ENCODE results near the gene CFAP126. TPM values are rescaled to one million over a fixed set of nuclear protein-coding genes. Genes with fewer than 3 reads are reported as not detected.
"Not testable (repeated sequence)": the region's sequence is repeated elsewhere in the genome, so short reads cannot be mapped to it uniquely, and the experiment has no call there.

CFAP126 gene
- total RNA-seq, 4 donors from 2014 or later: not detected

DNA sequence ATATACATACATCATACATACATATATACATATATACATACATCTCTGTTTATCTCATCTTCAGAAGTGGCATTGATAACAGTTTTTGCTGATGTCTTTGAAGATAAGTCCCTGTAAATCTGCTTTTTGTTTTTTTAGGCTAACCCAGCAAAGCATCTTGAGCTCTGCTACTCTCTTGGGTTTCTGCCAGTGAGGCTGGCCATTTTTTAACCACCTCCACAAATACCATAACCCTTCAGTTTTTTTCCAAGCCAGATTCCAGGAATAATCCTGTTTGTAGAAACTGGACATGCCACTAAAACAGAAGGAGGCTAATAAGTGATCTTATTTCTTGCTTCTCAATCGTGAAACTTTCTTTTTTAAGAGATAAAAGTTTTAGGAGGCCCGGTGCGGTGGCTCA, 31.9 kb downstream of the CFAP126 start:
- Histone ChIP-seq H3K4me1 (no peaks in the 10 kb centered on the region), H3K36me3 (peaks cover 0 to 98% (median 22%) of the 10 kb centered on the region in 3 donors), H3K27me3 (no peaks in the 10 kb centered on the region), H3K9me3 (no peaks in the 10 kb centered on the region), H3K4me3 (no peak overlapping the region), H3K27ac (no peak overlapping the region)
- intact Hi-C loops (cut with DNase I): no loop called here
- WGBS, 2 donors: 87 to 90% methylated on average over 3 of the region's 3 CpGs
- DNase-seq: no peak
- TF ChIP-seq, protein P1, sequence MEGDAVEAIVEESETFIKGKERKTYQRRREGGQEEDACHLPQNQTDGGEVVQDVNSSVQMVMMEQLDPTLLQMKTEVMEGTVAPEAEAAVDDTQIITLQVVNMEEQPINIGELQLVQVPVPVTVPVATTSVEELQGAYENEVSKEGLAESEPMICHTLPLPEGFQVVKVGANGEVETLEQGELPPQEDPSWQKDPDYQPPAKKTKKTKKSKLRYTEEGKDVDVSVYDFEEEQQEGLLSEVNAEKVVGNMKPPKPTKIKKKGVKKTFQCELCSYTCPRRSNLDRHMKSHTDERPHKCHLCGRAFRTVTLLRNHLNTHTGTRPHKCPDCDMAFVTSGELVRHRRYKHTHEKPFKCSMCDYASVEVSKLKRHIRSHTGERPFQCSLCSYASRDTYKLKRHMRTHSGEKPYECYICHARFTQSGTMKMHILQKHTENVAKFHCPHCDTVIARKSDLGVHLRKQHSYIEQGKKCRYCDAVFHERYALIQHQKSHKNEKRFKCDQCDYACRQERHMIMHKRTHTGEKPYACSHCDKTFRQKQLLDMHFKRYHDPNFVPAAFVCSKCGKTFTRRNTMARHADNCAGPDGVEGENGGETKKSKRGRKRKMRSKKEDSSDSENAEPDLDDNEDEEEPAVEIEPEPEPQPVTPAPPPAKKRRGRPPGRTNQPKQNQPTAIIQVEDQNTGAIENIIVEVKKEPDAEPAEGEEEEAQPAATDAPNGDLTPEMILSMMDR (IDR thresholded peaks at IDR 0.05): no peak
- TF ChIP-seq POLR2A (IDR thresholded peaks at IDR 0.05): no peak

DNA sequence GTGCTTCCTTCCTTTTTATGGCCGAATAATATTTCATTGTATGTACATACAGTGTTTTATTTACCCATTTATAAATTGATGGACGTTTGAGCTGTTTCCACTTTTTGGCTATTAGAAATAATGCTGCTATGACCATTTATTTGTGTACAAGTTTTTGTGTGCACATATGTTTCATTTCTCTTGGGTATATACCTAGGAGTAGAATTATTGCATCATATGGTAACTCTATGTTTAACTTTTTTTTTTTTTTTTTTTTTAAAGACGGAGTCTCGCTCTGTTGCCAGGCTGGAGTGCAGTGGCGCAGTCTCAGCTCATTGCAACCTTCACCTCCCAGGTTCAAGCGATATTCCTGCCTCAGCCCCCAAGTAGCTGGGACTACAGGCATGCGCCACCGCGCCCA, 34.5 kb downstream of the CFAP126 start:
- WGBS, 2 donors: 88 to 96% methylated on average over 9 of the region's 9 CpGs
- intact Hi-C loops (cut with DNase I): no loop called here
- H3K9me3 ChIP-seq: no peaks in the 10 kb centered on the region
- no peaks in the 10 kb centered on the region for H3K27me3 ChIP-seq
- H3K36me3 ChIP-seq: peaks cover 8 to 100% (median 34%) of the 10 kb centered on the region in 3 donors
- no peak for TF ChIP-seq POLR2A (IDR thresholded peaks at IDR 0.05)
- TF ChIP-seq, protein P1 (IDR thresholded peaks at IDR 0.05): no peak
- H3K27ac ChIP-seq: no peak overlapping the region
- H3K4me3 ChIP-seq: no peak overlapping the region
- no peaks in the 10 kb centered on the region for H3K4me1 ChIP-seq
- DNase-seq: no peak

DNA sequence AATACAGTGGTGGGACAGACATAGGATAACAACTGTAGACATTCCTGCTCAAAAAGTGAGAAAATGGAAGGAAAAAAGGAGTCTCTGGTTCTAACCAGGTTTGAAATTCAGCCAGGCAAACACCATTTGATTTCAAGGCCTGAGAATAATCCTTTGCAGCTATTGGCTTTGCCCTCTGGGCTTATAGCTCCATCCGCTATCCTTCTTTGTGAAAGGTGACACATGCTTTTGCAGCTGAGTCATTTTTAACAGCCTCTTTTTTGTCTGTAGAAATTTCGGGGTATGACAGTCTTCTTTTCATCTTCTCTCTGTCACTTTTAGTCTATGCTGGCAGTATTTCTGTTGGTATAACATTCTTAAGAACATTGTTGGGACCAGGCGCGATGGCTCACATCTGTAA, 37.3 kb downstream of the CFAP126 start:
- intact Hi-C loops (cut with DNase I): no loop called here
- TF ChIP-seq, protein P1 (IDR thresholded peaks at IDR 0.05): no peak
- TF ChIP-seq POLR2A (IDR thresholded peaks at IDR 0.05): no peak
- no peak overlapping the region for H3K4me3 ChIP-seq
- H3K4me1 ChIP-seq: no peaks in the 10 kb centered on the region
- no peak for DNase-seq
- WGBS, 2 donors: 51 to 61% methylated on average over 4 of the region's 4 CpGs
- no peaks in the 10 kb centered on the region for H3K27me3 ChIP-seq
- H3K9me3 ChIP-seq: no peaks in the 10 kb centered on the region
- H3K27ac ChIP-seq: no peak overlapping the region
- H3K36me3 ChIP-seq: peaks cover 8 to 100% (median 37%) of the 10 kb centered on the region in 3 donors

DNA sequence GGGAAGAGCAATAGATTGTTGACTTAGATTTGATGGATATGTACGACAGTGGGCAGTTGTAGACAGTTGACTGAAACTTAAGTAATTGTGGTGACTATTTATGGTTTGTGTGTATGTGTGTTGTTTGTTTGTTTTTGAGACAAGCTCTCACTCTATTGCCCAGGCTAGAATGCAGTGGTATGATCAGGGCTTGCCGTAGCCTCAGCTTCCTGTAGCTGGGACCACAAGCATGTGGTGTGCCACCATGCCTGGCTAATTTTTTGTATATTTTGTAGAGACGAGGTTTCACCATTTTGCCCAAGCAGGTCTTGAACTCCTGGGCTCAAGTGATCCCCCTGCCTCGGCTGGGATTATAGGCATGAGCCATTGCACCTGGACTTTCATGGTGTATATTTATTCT, 43.7 kb downstream of the CFAP126 start:
- Histone ChIP-seq H3K4me1 (no peaks in the 10 kb centered on the region), H3K4me3 (no peak overlapping the region), H3K27ac (no peak overlapping the region), H3K9me3 (no peaks in the 10 kb centered on the region), H3K27me3 (no peaks in the 10 kb centered on the region), H3K36me3 (peaks cover 1 to 65% (median 22%) of the 10 kb centered on the region in 3 donors)
- DNase-seq: no peak
- TF ChIP-seq, protein P1 (IDR thresholded peaks at IDR 0.05): no peak
- no peak for TF ChIP-seq POLR2A (IDR thresholded peaks at IDR 0.05)
- intact Hi-C loops (cut with DNase I): no loop called here
- WGBS, 2 donors: 74 to 77% methylated on average over 3 to 4 of the region's 4 CpGs

GRCh38 chr1:161315841-161316674, 51.6 kb downstream of the CFAP126 start:
- H3K27me3 ChIP-seq; DNase-seq; intact Hi-C loops (cut with DNase I); H3K27ac ChIP-seq; H3K4me3 ChIP-seq; H3K9me3 ChIP-seq: not testable (repeated sequence)
- peaks cover 0 to 15% (median 5%) of the 10 kb centered on the region in 3 donors for H3K36me3 ChIP-seq
- H3K4me1 ChIP-seq: peaks cover 11 to 26% (median 18%) of the 10 kb centered on the region in 3 donors
- WGBS, 2 donors: 71 to 76% methylated on average over 17 of the region's 17 CpGs

Small RNA genes within 50 kb of the gene (small RNA-seq; reads per million reads assigned to genes)
- gene AL592295.2 (0 reads per million in 4 donors), gene RNU6-481P (0 reads per million in 4 donors)

Other genes with a start within 250 kb of the CFAP126 start
- 10 to 100 TPM; 27.0 to 59.2 (median 45.3) TPM for gene PFDN2, start 249.8 kb downstream of the CFAP126 start, total RNA-seq
- 10 to 100 TPM; 16.9 to 28.6 (median 22.1) TPM for gene NIT1, start 249.8 kb downstream of the CFAP126 start, total RNA-seq
- gene DEDD, start 235.2 kb downstream of the CFAP126 start, total RNA-seq: 10 to 100 TPM; 16.6 to 32.8 (median 27.2) TPM
- gene UFC1, start 213.9 kb downstream of the CFAP126 start, total RNA-seq: 10 to 100 TPM; 68.3 to 79.9 (median 76.7) TPM
- 10 to 100 TPM; 12.1 to 20.4 (median 17.0) TPM for gene USP21, start 208.4 kb downstream of the CFAP126 start, total RNA-seq
- gene PPOX, start 201.4 kb downstream of the CFAP126 start, total RNA-seq: 10 to 100 TPM in 2 of 4 donors, 1 to 10 TPM in 2; 5.8 to 28.8 (median 11.7) TPM
- 10 to 100 TPM; 16.1 to 29.9 (median 18.1) TPM for gene B4GALT3, start 190.4 kb downstream of the CFAP126 start, total RNA-seq
- gene ADAMTS4, start 168.8 kb downstream of the CFAP126 start, total RNA-seq: 1 to 10 TPM; 1.3 to 2.6 (median 1.8) TPM
- 100 to 1,000 TPM in 2 of 4 donors, 10 to 100 TPM in 2; 77.7 to 140 (median 93.7) TPM for gene NDUFS2, start 165.5 kb downstream of the CFAP126 start, total RNA-seq
- gene FCER1G, start 152.6 kb downstream of the CFAP126 start, total RNA-seq: 10 to 100 TPM in 2 of 4 donors, 1 to 10 TPM in 2; 1.6 to 50.4 (median 25.4) TPM
- gene APOA2, start 144.2 kb downstream of the CFAP126 start, total RNA-seq: not detected
- gene TOMM40L, start 141.8 kb downstream of the CFAP126 start, total RNA-seq: 10 to 100 TPM in 2 of 4 donors, 1 to 10 TPM in 2; 7.6 to 23.9 (median 10.2) TPM
- gene NR1I3, start 129.7 kb downstream of the CFAP126 start, total RNA-seq: not detected
- 10 to 100 TPM in 2 of 4 donors, 1 to 10 TPM in 2; 6.9 to 52.7 (median 9.6) TPM for gene PCP4L1, start 109.1 kb downstream of the CFAP126 start, total RNA-seq
- gene MPZ, start 57.9 kb downstream of the CFAP126 start, total RNA-seq: 1 to 10 TPM in 2 of 4 donors, under 1 TPM in 2; 0.75 to 1.4 (median 1.1) TPM
- gene SDHC, start 53.5 kb downstream of the CFAP126 start, total RNA-seq: 100 to 1,000 TPM in 2 of 4 donors, 10 to 100 TPM in 2; 32.2 to 138 (median 70.1) TPM
- 10 to 100 TPM in 2 of 4 donors, 1 to 10 TPM in 2; 4.3 to 33.9 (median 19.6) TPM for gene FCGR2A, start 137.6 kb upstream of the CFAP126 start, total RNA-seq
- 1 to 10 TPM; 1.3 to 4.2 (median 3.2) TPM for gene HSPA6, start 156.7 kb upstream of the CFAP126 start, total RNA-seq
- gene FCGR3A, start 181.9 kb upstream of the CFAP126 start, total RNA-seq: 10 to 100 TPM in 1 of 4 donors, 1 to 10 TPM in 2, under 1 TPM in 1; 0.23 to 15.5 (median 1.9) TPM